ENCODE data around the gene COL23A1. TPM values are rescaled to one million over a fixed set of nuclear protein-coding genes. Genes with fewer than 3 reads are reported as not detected.
"Not testable (repeated sequence)": the region's sequence is repeated elsewhere in the genome, so short reads cannot be mapped to it uniquely, and the experiment has no call there.

The COL23A1 gene
- total and polyA plus RNA-seq, 3 experiments from 2014 or later = 0.20 to 0.28 TPM; not detected in 1

DNA sequence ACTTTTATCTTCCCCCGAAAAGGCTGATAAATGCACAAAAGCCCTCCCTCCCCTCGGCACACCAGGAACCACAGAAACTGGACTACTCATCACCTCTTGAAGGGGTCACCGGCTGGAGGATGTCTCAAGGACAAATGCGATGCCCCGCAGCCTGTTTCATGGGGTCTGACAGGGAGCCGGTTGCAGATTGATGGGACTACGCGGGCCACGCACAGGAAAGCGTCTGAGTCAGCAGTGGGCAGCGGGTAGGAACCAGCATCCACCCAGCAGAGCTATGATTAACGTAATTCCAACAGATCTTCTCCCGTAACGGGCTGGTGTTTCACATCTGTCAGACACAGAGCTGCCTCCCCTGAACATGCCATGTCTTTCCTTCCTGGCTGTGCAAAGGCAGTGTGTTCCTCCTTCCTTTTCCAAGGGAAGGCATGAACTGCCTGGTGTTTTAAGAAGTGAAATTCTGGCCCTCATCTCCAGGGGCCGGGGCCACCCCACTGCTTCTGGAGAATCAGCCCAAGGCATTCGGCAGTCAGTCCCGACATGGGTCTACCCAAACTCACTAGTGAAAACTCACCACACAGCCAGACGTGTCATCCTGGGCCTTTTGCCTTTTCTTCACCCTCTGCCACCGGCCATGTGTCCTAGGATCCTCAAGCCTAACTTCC, 213.1 kb downstream of the COL23A1 start:
- Mint-ChIP-seq H3K9me3 (no peaks in the 10 kb centered on the region), H3K27me3 (peaks cover 6 to 7% of the 10 kb centered on the region in 2 donors), H3K4me1 (no peaks in the 10 kb centered on the region), H3K36me3 (no peaks in the 10 kb centered on the region), H3K27ac (no peak overlapping the region), H3K4me3 (no peak overlapping the region)
- Histone ChIP-seq H3K36me3 (ENCODE audit: insufficient read depth, low read length) (no peaks in the 10 kb centered on the region), H3K27me3 (ENCODE audit: insufficient read depth, low read length, poor library complexity, severe bottlenecking) (no peaks in the 10 kb centered on the region), H3K4me1 (ENCODE audit: insufficient read depth, low read length) (no peaks in the 10 kb centered on the region), H3K9me3 (ENCODE audit: low read length) (no peaks in the 10 kb centered on the region), H3K27ac (ENCODE audit: low read depth, low read length) (no peak overlapping the region), H3K4me3 (ENCODE audit: low read length) (no peak overlapping the region)
- ChIA-PET CTCF (no interaction called here), POLR2A (no interaction called here)
- DNase-seq = no peak

DNA sequence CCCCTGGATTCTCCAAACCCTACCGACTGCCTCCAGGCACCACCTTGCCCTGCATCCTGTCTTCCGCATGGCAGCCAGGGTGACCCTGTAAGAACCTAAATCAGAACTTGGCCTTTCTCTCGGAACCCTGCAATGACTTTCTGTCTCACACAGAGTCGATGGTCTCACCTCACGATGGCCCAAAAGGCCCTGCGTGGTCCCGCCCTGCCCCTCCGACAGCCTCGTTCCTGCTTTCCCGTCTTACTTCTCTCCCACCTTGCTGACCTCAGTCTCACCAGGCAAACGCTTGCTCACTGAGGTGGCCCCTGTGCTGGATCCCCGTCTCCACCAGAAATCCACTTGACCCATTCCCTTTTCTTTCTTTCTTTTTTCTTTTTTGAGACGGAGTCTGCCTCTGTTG, 214.8 kb downstream of the COL23A1 start:
- H3K36me3 Mint-ChIP-seq = no peaks in the 10 kb centered on the region
- H3K9me3 ChIP-seq (ENCODE audit: low read length) = no peaks in the 10 kb centered on the region
- H3K4me1 ChIP-seq (ENCODE audit: insufficient read depth, low read length) = no peaks in the 10 kb centered on the region
- no peak for DNase-seq
- H3K4me3 ChIP-seq (ENCODE audit: low read length) = no peak overlapping the region
- POLR2A ChIA-PET = no interaction called here
- no peaks in the 10 kb centered on the region for H3K9me3 Mint-ChIP-seq
- H3K27ac ChIP-seq (ENCODE audit: low read depth, low read length) = no peak overlapping the region
- H3K4me1 Mint-ChIP-seq = no peaks in the 10 kb centered on the region
- H3K36me3 ChIP-seq (ENCODE audit: insufficient read depth, low read length) = no peaks in the 10 kb centered on the region
- H3K27me3 Mint-ChIP-seq = peaks cover 6 to 13% of the 10 kb centered on the region in 2 donors
- no peaks in the 10 kb centered on the region for H3K27me3 ChIP-seq (ENCODE audit: insufficient read depth, low read length, poor library complexity, severe bottlenecking)
- no peak overlapping the region for H3K4me3 Mint-ChIP-seq
- H3K27ac Mint-ChIP-seq = no peak overlapping the region
- CTCF ChIA-PET = no interaction called here

DNA sequence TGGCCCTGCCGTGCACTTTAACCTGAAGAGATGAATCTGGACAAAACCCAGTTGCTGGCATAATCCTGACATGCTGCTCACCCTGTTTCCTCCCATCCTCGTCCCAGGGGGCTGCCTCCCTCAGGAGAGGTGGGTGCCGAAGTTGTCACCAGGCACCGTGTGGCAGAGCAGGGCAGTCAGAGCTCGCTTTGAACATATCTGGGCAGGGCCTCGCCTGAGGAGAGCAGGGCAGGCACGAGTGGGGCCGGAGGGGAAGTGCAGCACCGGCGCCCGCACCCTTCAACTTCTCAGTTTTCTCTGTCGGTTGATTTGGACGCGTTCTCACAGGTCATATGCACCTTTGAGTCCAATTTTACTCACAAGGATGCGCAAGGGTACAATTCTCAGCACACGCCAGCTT, 216.5 kb downstream of the COL23A1 start:
- Histone ChIP-seq H3K4me1 (ENCODE audit: insufficient read depth, low read length) (no peaks in the 10 kb centered on the region), H3K27ac (ENCODE audit: low read depth, low read length) (no peak overlapping the region), H3K4me3 (ENCODE audit: low read length) (no peak overlapping the region), H3K27me3 (ENCODE audit: insufficient read depth, low read length, poor library complexity, severe bottlenecking) (no peaks in the 10 kb centered on the region), H3K9me3 (ENCODE audit: low read length) (no peaks in the 10 kb centered on the region), H3K36me3 (ENCODE audit: insufficient read depth, low read length) (no peaks in the 10 kb centered on the region)
- POLR2A ChIA-PET = no interaction called here
- H3K27me3 Mint-ChIP-seq = peaks cover 10 to 15% of the 10 kb centered on the region in 2 donors
- CTCF ChIA-PET = no interaction called here
- no peak overlapping the region for H3K4me3 Mint-ChIP-seq
- no peaks in the 10 kb centered on the region for H3K4me1 Mint-ChIP-seq
- no peak for DNase-seq
- no peaks in the 10 kb centered on the region for H3K9me3 Mint-ChIP-seq
- H3K36me3 Mint-ChIP-seq = no peaks in the 10 kb centered on the region
- no peak overlapping the region for H3K27ac Mint-ChIP-seq

DNA sequence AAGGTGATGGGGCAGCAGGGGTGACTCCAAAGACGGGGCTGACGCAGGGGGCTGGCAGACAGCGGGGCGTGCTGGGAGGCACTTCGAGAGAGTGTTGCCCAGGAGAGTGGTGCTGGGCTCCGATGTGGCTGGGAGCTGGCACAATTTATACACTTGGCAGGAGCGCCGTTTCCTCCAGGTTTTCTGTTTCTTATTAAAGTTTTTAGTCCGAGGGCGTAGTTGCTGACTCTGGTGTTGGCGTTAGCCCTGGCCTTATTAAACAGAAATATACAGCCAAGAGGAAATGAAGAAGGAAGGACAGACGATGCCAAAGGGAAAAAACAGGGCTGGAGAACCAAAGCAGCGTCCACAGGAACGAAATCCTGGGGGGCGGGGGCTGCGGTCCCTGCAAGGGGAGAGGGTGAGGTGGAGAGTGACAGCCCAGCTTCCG, 218.0 kb downstream of the COL23A1 start:
- no peaks in the 10 kb centered on the region for H3K36me3 Mint-ChIP-seq
- Histone ChIP-seq H3K27me3 (ENCODE audit: insufficient read depth, low read length, poor library complexity, severe bottlenecking) (no peaks in the 10 kb centered on the region), H3K36me3 (ENCODE audit: insufficient read depth, low read length) (no peaks in the 10 kb centered on the region), H3K9me3 (ENCODE audit: low read length) (no peaks in the 10 kb centered on the region), H3K4me3 (ENCODE audit: low read length) (no peak overlapping the region), H3K27ac (ENCODE audit: low read depth, low read length) (no peak overlapping the region), H3K4me1 (ENCODE audit: insufficient read depth, low read length) (no peaks in the 10 kb centered on the region)
- H3K27ac Mint-ChIP-seq = no peak overlapping the region
- no peak for DNase-seq
- H3K27me3 Mint-ChIP-seq = peaks cover 10 to 15% of the 10 kb centered on the region in 2 donors
- ChIA-PET CTCF (no interaction called here), POLR2A (no interaction called here)
- H3K4me3 Mint-ChIP-seq = no peak overlapping the region
- H3K9me3 Mint-ChIP-seq = no peaks in the 10 kb centered on the region
- H3K4me1 Mint-ChIP-seq = no peaks in the 10 kb centered on the region

DNA sequence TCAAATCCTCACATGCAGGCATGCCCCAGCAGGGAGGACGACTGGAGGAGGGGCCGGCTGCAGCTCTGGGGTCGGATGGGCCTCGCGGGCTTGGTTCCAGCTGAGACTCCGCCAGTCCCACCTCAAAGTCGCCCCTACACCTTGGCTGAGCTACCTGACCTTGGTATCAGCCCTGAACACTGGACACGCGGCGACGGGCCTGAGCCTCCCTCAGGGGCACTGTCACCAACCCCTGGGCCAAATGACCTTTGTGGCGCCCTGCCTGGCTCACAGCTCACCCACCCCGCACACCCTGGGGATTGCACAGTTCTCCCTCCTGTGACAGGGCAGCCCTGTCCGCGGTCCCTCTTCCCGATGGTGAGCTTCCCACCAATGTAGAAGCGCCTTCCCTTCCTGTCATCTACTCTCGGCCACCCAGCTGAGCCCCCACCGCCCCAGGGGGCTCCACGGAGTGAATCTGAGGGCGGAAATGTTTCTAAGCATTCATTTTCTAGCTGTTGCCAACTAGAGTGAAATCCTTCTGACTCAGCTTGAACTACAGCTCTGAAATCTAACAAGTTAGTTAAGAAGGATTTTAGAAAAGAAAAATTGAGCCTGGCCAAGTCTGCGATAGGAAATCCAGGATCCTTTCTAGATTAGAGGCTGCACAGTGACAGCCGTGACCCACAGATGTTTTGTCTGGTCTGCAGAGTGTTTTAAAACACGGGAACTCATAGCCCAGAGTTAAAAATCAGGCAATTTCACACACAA, 218.7 kb downstream of the COL23A1 start:
- Mint-ChIP-seq H3K4me3 (no peak overlapping the region), H3K9me3 (no peaks in the 10 kb centered on the region), H3K27ac (no peak overlapping the region), H3K27me3 (peaks cover 11 to 18% of the 10 kb centered on the region in 2 donors), H3K36me3 (no peaks in the 10 kb centered on the region), H3K4me1 (no peaks in the 10 kb centered on the region)
- Histone ChIP-seq H3K27me3 (ENCODE audit: insufficient read depth, low read length, poor library complexity, severe bottlenecking) (no peaks in the 10 kb centered on the region), H3K9me3 (ENCODE audit: low read length) (no peaks in the 10 kb centered on the region), H3K27ac (ENCODE audit: low read depth, low read length) (no peak overlapping the region), H3K4me1 (ENCODE audit: insufficient read depth, low read length) (no peaks in the 10 kb centered on the region), H3K36me3 (ENCODE audit: insufficient read depth, low read length) (no peaks in the 10 kb centered on the region), H3K4me3 (ENCODE audit: low read length) (no peak overlapping the region)
- no peak for DNase-seq
- ChIA-PET POLR2A (no interaction called here), CTCF (no interaction called here)

DNA sequence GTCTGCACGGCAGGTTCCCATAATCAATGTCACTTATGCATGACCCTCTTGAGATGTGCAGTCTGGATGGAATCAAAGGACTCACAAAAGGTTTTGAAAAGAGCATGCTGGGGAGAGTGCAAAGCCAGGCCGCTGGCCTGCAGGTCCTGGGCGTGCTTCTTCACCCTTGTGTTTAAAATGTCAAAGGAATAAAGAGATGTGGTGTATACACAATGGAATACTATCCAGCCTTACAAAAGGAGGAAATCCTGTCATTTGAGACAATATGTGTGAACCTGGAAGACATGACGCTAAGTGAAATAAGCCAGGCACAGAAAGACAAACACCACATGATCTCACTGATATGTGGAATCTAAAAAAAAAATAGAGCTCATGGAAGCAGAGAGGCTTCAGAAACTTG, 220.1 kb downstream of the COL23A1 start:
- Mint-ChIP-seq H3K9me3 (no peaks in the 10 kb centered on the region), H3K4me1 (no peaks in the 10 kb centered on the region), H3K4me3 (no peak overlapping the region), H3K27ac (no peak overlapping the region), H3K36me3 (no peaks in the 10 kb centered on the region), H3K27me3 (peaks cover 9 to 18% of the 10 kb centered on the region in 2 donors)
- CTCF ChIA-PET = no interaction called here
- no peaks in the 10 kb centered on the region for H3K4me1 ChIP-seq (ENCODE audit: insufficient read depth, low read length)
- H3K27ac ChIP-seq (ENCODE audit: low read depth, low read length) = no peak overlapping the region
- H3K9me3 ChIP-seq (ENCODE audit: low read length) = no peaks in the 10 kb centered on the region
- no peaks in the 10 kb centered on the region for H3K36me3 ChIP-seq (ENCODE audit: insufficient read depth, low read length)
- no peak overlapping the region for H3K4me3 ChIP-seq (ENCODE audit: low read length)
- no peak for DNase-seq
- H3K27me3 ChIP-seq (ENCODE audit: insufficient read depth, low read length, poor library complexity, severe bottlenecking) = no peaks in the 10 kb centered on the region
- POLR2A ChIA-PET = no interaction called here

DNA sequence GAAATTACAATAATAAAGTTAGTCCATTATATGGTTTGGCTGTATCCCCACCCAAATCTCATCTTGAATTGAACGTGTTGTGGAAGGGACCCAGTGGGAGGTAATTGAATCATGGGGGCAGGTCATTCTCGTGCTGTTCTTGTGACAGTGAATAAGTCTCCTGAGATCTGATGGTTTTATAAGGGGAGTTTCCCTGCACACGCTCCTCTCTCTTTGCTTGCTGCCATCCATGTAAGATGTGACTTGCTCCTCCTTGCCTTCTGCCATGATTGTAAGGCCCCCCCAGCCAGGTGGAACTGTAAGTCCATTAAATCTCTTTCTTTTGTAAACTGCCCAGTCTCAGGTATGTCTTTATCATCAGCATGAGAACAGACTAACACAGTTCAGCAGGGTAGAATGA, 220.7 kb downstream of the COL23A1 start:
- CTCF ChIA-PET; H3K36me3 ChIP-seq (ENCODE audit: insufficient read depth, low read length); H3K4me3 Mint-ChIP-seq; H3K27ac Mint-ChIP-seq; H3K27ac ChIP-seq (ENCODE audit: low read depth, low read length); H3K4me1 ChIP-seq (ENCODE audit: insufficient read depth, low read length); H3K9me3 Mint-ChIP-seq; H3K4me1 Mint-ChIP-seq; H3K4me3 ChIP-seq (ENCODE audit: low read length); H3K27me3 ChIP-seq (ENCODE audit: insufficient read depth, low read length, poor library complexity, severe bottlenecking); H3K36me3 Mint-ChIP-seq; DNase-seq; H3K9me3 ChIP-seq (ENCODE audit: low read length); POLR2A ChIA-PET: not testable (repeated sequence)
- H3K27me3 Mint-ChIP-seq = peaks cover 9 to 18% of the 10 kb centered on the region in 2 donors

DNA sequence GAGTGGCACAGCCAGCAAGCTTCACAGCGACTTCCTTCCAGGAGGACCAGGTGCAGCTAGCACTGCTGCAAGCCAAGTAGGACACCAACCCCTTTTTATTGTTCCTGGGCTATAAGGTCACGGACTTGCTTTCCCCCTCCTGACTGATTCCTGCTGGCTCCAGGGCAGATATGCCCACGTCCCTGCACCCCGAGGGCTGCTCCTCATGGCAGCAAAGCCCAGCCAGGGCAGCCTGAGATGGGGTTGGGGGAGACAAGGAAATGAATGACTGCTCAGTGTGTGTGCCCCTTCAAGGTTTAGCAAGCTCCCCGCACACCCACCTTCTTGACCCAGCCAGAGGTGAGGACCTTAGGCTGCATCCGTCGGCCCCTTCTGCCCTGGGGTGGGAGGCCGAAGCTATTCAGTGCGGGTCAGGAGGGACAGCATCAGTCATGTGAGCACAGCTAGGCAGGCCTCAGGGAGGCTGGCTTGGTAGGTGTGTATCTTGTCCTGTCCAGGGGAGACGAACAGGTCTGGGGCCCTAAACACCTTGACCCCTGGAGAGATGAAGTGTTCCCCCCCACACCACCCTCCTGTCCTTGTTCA, 221.4 kb downstream of the COL23A1 start:
- H3K4me1 ChIP-seq (ENCODE audit: insufficient read depth, low read length) = no peaks in the 10 kb centered on the region
- peaks cover 11 to 18% of the 10 kb centered on the region in 2 donors for H3K27me3 Mint-ChIP-seq
- H3K36me3 Mint-ChIP-seq = no peaks in the 10 kb centered on the region
- H3K36me3 ChIP-seq (ENCODE audit: insufficient read depth, low read length) = no peaks in the 10 kb centered on the region
- H3K27ac Mint-ChIP-seq = no peak overlapping the region
- CTCF ChIA-PET = no interaction called here
- H3K4me3 Mint-ChIP-seq = no peak overlapping the region
- peaks cover 0 to 4% (median 0%) of the 10 kb centered on the region in 3 donors for H3K4me1 Mint-ChIP-seq
- H3K27me3 ChIP-seq (ENCODE audit: insufficient read depth, low read length, poor library complexity, severe bottlenecking) = no peaks in the 10 kb centered on the region
- POLR2A ChIA-PET = no interaction called here
- H3K9me3 Mint-ChIP-seq = no peaks in the 10 kb centered on the region
- no peak for DNase-seq
- no peak overlapping the region for H3K27ac ChIP-seq (ENCODE audit: low read depth, low read length)
- H3K4me3 ChIP-seq (ENCODE audit: low read length) = no peak overlapping the region
- no peaks in the 10 kb centered on the region for H3K9me3 ChIP-seq (ENCODE audit: low read length)
